ENCODE results near the gene KMT2E.

KMT2E gene

GRCh38 chr7:105016709-105017656, 3.0 kb downstream of the KMT2E start:
- DNase-seq (ENCODE audit: low spot score), result no peak
- ChIA-PET CTCF (interaction anchor here (0.5 kb wide), 1 partner anchor 1306 kb away, joined by 5 read pairs; no protein-coding TSS in a partner anchor), POLR2A (ENCODE audit: low non-redundant PET) (interaction anchor here (0.6 kb wide), 1 partner anchor 29 kb away, joined by 3 read pairs; no protein-coding TSS in a partner anchor)
- no peak for TF ChIP-seq CTCF (conservative IDR thresholded peaks at IDR 0.05; ENCODE audit: low read depth)
- no peak overlapping the region for H3K27ac ChIP-seq

GRCh38 chr7:105017657-105018365, 3.8 kb downstream of the KMT2E start:
- no peak for DNase-seq (ENCODE audit: low spot score)
- CTCF ChIA-PET, result interaction anchor here (0.5 kb wide), 2 partner anchors 54 to 1307 kb away, joined by 3 to 5 read pairs; no protein-coding TSS in a partner anchor
- no peak overlapping the region for H3K27ac ChIP-seq
- TF ChIP-seq CTCF (conservative IDR thresholded peaks at IDR 0.05; ENCODE audit: low read depth), result no peak
- POLR2A ChIA-PET (ENCODE audit: low non-redundant PET), result no interaction called here

- ChIA-PET POLR2A (ENCODE audit: low non-redundant PET) (no interaction called here), CTCF (no interaction called here)
- no peak for DNase-seq (ENCODE audit: low spot score)
- no peak for TF ChIP-seq CTCF (conservative IDR thresholded peaks at IDR 0.05; ENCODE audit: low read depth)
- no peak overlapping the region for H3K27ac ChIP-seq
These were observed 5.3 kb downstream of the KMT2E start for GRCh38 chr7:105019269-105019668.

GRCh38 chr7:105020926-105021325, 6.9 kb downstream of the KMT2E start:
- no peak for TF ChIP-seq CTCF (conservative IDR thresholded peaks at IDR 0.05; ENCODE audit: low read depth)
- CTCF ChIA-PET, result no interaction called here
- no peak for DNase-seq (ENCODE audit: low spot score)
- POLR2A ChIA-PET (ENCODE audit: low non-redundant PET), result no interaction called here
- no peak overlapping the region for H3K27ac ChIP-seq

GRCh38 chr7:105021352-105021751, 7.3 kb downstream of the KMT2E start:
- no peak for DNase-seq (ENCODE audit: low spot score)
- H3K27ac ChIP-seq, result no peak overlapping the region
- ChIA-PET CTCF (no interaction called here), POLR2A (ENCODE audit: low non-redundant PET) (no interaction called here)
- TF ChIP-seq CTCF (conservative IDR thresholded peaks at IDR 0.05; ENCODE audit: low read depth), result no peak

- ChIA-PET POLR2A (ENCODE audit: low non-redundant PET) (no interaction called here), CTCF (no interaction called here)
- no peak for TF ChIP-seq CTCF (conservative IDR thresholded peaks at IDR 0.05; ENCODE audit: low read depth)
- H3K27ac ChIP-seq, result no peak overlapping the region
- no peak for DNase-seq (ENCODE audit: low spot score)
These were observed 8.0 kb downstream of the KMT2E start for GRCh38 chr7:105021967-105022366.

Measured in RWPE1 (cell line).